NCI-H1930 (cell line): ENCODE data around the gene NKAIN2.
"Not testable (repeated sequence)": the region's sequence is repeated elsewhere in the genome, so short reads cannot be mapped to it uniquely, and the experiment has no call there.

Experiments used
- DNase-seq, 2 experiments: peaks; one replicate each; lab custom pipeline; 2025; lab: John Stamatoyannopoulos, UW

Gene NKAIN2

DNA sequence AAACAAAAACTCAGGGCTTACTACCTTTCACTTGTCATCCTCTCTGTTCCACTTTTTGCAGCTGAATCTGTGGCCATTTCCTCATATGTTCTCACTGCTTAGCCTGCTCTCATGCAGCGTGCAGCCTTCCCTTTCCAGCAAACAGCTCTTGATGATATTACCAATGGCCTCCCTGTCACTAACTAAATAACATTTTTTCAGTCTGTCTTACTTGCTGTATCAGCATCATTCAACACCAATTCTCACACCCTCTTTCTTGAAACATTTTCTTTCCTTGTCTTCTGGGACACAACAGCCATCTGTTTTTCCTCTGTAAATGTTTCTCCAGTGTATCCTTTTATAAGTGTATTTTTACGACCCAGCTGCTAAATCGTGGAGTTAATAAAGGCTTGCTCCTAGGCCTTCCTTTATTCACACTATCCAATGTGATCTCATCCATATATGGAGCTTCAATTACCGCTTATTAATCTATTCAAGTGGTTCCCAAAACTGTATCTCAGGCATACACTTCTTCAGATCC, 634.9 kb downstream of the NKAIN2 start:
- DNase-seq: no peak

DNA sequence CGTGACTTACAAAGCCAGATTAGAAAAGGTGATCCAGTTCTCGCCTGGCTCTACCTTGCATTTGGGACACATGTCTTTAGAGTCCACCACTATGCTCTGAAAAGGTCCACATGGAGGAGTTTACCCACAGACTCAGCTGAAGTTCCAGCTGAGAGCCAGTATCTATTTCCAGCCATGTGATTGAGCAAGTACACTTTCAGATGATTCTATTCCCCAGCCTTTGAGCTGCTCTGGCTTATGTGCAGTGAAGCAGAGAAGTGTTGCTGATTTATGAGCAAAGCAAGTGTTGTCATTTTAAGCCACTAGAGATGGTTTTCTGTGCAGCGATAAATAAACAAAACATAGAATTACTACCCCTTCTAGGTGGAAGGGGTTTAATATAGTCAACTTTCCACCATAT, 637.8 kb downstream of the NKAIN2 start:
- DNase-seq: no peak

GRCh38 chr6:124443541-124443940, 639.9 kb downstream of the NKAIN2 start:
- no peak for DNase-seq

- DNase-seq: peak in 1 of 2 experiments; percentile 40
Measured at GRCh38 chr6:124445581-124445980, 641.9 kb downstream of the NKAIN2 start.

DNA sequence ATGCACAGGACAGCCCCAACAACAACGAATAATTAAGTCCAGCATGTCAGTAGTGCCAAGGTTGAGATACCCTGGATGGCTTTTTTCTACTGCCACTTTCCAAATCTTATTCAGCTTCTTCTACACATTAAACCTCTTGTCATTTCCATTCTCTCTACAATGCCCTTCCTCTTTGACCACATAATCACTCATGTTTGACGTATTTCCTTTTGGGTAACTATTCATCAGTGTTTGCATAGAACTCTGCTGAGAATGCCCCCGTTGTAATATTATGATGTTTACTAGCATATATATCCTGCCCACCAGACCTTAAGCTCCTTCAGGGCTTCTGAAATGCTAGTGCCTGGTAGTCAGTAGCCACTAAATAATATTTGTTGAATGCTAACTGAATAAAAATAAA, 643.3 kb downstream of the NKAIN2 start:
- no peak for DNase-seq

DNA sequence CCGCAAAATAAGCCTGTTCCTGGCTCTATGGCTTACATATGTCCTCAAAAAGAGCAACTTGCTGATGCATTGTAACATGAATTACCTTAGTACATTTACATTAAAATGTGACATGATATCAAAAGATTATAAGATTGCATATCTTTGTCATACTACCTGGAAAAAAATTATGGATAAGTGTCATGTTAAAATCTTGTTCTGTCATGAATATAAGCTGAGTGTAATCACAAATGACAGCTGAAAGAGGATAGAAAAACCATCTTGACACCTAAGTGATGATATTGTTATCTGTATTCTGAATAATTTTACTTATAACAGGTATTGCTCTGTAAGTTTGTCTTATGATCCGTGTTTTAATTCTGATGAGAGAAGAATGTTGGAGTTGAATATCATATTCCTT, 655.6 kb downstream of the NKAIN2 start:
- no peak for DNase-seq

GRCh38 chr6:124462750-124463149, 659.1 kb downstream of the NKAIN2 start:
- no peak for DNase-seq

- DNase-seq: no peak
Measured at GRCh38 chr6:124463271-124463670, 659.6 kb downstream of the NKAIN2 start.

DNA sequence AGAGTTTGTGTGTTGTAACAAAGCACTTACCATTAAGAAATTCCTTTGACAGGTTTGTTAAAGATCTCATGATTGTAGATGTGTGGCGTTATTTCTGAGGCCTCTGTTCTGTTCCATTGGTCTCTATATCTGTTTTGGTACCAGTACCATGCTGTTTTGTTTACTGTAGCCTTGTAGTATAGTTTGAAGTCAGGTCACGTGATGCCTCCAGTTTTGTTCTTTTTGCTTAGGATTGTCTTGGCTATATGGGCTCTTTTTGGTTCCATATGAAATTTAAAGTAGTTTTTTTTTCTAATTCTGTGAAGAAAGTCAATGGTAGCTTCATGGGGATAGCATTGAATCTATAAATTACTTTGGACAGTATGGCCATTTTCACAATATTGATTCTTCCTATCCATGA, 660.9 kb downstream of the NKAIN2 start:
- not testable (repeated sequence) for DNase-seq

DNA sequence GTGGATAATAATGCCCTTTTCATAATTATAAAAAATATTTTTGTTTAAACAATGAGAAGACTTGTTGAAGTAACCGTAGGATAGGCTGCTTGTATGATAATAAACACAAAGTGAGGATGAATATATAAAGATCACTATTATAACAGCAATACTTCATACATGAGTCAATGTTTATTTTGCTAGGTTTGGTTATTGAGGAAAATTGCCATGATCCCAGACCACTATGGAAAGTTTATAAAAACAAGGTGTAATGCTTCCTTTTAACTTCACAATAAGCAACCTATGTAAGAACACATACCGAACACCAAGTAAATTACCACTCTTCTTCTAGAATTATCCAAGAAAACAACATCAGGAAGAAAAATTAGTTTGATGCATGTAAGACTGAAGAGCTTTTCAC, 663.3 kb downstream of the NKAIN2 start:
- DNase-seq: no peak

DNA sequence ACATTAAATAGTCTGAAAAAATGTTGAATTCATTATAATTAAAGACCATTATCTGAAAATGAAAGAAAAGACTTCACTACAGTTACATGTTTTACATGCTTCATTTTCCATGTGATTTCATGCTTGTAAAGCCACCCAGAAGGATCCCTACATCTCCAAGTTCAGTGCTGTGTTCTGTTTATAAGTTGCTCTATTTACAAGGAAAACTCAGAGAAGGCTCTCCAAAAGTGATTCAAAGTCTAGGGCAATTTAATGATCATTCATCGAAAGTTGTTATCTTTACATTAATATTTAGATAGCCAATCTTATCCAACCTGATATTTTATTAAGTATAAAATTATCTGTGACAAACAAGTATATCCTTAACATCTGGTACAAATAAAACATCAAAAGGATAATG, 663.7 kb downstream of the NKAIN2 start:
- no peak for DNase-seq

- no peak for DNase-seq
Measured at GRCh38 chr6:124470803-124471202, 667.1 kb downstream of the NKAIN2 start.

DNA sequence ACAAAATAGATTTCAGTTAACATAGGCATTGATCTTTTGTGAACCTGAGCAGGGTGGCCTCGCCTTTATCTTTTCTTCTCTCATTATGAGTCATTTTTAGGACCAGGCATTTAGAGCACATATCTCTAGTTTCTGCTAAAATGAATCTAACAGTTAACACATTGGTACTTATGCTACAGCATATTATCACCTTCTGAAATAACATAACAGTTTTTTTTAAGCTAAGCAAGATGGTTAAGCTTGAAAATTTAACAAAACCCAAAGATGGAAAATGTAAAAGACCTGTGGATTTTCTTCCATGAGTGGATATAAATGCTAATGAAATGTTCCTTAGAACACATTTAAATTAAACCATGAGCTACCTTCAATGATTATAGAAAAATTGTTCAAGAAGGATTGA, 671.5 kb downstream of the NKAIN2 start:
- no peak for DNase-seq

GRCh38 chr6:124478906-124479305, 675.2 kb downstream of the NKAIN2 start:
- no peak for DNase-seq

DNA sequence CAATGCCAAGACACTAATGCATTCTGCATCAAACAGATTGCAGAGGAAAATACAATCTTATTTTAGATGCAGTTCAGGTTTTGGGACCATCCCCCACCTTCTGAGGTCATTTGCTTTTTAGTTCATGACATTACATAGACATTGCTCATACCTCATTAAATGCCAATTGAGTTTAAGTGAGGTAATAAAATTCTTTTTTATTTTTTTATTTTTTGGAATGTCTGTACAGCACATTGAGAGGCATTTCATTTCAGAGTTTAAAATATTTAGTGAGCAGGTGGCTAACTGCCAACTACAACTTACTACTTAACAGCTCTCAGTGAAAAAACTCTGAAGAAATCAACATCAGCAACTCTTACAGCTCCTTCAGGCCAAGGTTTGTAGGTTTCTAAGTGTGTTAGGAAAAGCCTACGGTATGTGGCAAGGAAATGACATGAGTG, 676.3 kb downstream of the NKAIN2 start:
- DNase-seq: no peak

DNA sequence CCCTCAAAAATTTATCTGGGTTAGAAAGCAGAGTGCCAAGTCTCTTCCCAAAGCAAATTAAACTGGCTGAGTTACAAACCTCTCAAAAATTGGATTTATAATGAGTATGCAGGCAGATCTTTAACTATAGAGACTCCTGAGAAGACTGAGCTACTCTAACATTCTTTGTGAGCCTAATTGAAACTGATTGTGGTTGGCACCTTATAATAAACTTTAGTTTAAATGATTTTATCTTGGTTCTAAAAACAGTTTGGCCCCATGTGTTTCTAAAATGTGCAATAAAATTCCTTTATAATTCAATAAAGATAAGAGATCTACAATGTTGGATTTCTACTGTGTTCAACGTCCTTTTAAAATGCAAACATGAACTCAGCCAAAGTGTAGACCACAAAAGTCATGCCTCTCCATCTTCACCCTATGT, 678.4 kb downstream of the NKAIN2 start:
- no peak for DNase-seq

- peak in 1 of 2 experiments; percentile 17 for DNase-seq
Measured at GRCh38 chr6:124487623-124488431, 684.2 kb downstream of the NKAIN2 start.

DNA sequence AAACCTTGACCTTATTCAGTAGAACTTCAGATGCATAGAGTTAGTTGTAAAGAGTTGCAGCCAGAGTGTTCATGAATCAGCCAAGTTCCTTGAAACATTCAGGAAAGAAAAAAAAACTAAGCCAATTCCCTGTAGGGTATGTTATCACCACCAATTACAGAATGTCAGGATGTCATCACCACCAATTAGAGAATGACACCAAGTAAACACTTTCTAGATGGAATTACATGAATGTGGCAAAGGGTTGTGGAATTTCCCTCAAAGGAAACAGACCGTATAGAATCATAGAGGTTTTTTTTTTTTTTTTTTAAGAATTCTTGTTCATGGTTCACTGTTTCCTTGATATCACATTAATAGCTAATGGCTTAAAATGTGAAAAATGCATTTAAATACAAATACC, 686.5 kb downstream of the NKAIN2 start:
- DNase-seq: no peak

DNA sequence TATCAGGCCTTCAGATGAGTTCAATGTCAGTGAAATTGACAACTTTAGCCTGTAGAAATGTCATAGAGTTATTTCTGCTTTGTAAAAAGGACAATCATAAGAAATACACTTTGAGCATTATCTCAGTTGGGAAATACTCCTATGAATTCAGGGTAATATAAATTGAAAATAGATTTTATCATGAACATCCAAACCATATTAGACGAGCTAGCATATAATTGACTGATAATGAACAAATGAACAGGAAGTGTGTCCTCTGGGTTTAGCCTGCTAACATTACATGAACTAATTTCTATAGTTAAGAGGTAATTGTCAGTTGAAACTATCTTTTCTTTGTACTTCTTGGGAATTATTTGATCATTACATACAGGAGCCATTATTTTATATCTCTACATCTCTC, 689.6 kb downstream of the NKAIN2 start:
- DNase-seq: no peak

GRCh38 chr6:124494956-124495664, 691.4 kb downstream of the NKAIN2 start:
- no peak for DNase-seq

DNA sequence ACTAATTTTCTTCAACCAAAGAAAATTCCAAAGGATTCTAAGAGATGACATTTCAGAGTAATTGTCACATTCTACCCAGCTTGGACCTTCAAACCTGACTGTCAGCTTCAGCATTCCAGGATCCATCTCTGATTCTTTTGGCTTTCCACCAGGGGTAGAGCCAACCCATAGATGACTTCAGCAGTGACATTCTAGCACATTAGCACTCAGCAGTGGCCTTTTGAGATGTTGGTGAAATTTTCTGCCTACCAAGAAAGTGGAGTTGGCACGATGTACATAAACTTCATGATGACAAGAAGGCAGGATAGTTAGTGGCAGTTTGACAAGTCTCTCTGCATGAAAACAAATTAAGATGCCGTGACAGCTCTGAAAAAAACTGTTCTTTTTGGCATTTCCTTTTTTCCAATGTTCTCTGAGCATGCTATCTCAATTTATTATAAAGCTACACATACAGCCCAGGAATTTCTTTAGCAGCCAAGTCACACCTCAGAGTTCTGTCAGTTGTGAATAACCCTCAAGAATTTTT, 692.1 kb downstream of the NKAIN2 start:
- no peak for DNase-seq

GRCh38 chr6:124496334-124496733, 692.7 kb downstream of the NKAIN2 start:
- no peak for DNase-seq

- no peak for DNase-seq
Measured at GRCh38 chr6:124512431-124512830, 708.8 kb downstream of the NKAIN2 start.
